Fibroblast of villous mesenchyme (primary cell): ENCODE results near the gene AAK1. TPM values are rescaled to one million over a fixed set of nuclear protein-coding genes. Genes with fewer than 3 reads are reported as not detected.

ENCODE experiments used
- DNase-seq: peaks from one replicate; pipeline ENCODE4 v3.0.0-alpha.2; 2010; ENCODE audit warnings: low read depth
- H3K4me3 ChIP-seq: 2 replicates; pipeline ENCODE4 v1.5.1; 2011; ENCODE audit warnings: low read depth, mild to moderate bottlenecking, low read length
- total RNA-seq: library from RNA; depleted of rRNA; stranded (reverse); fragments of >200 nt; gene quantifications from 2 replicates; pipeline ENCODE4 v1.2.3, GENCODE V29; 2012
- TF ChIP-seq, protein P1 (sequence below): IDR thresholded peaks from 2 replicates; pipeline ENCODE4 v1.5.1; 2012; ENCODE audit warnings: low read depth, mild to moderate bottlenecking, low read length; ENCODE audit not compliant: insufficient read depth

AAK1 gene
- total RNA-seq, 1 donor = 68.2 TPM

DNA sequence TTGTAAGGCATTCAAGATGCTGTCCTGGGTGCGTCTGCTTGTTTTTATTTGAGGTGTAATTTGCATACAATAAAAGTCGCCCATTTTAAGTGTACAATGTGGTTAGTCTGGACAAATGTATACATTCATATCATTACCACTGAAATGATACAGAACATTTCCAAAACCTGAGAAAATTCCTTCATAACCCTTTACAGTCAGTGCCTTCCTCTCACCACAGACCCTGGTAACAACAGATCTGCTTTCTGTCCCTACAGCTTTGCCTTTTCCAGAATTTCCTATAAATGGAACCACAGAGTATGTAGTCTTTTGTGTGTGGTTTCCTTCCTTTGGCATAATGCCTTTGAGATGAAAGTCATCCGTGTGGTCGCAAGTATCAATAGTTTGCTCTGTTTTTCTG is 160.5 kb downstream of the AAK1 start:
- TF ChIP-seq, protein P1, sequence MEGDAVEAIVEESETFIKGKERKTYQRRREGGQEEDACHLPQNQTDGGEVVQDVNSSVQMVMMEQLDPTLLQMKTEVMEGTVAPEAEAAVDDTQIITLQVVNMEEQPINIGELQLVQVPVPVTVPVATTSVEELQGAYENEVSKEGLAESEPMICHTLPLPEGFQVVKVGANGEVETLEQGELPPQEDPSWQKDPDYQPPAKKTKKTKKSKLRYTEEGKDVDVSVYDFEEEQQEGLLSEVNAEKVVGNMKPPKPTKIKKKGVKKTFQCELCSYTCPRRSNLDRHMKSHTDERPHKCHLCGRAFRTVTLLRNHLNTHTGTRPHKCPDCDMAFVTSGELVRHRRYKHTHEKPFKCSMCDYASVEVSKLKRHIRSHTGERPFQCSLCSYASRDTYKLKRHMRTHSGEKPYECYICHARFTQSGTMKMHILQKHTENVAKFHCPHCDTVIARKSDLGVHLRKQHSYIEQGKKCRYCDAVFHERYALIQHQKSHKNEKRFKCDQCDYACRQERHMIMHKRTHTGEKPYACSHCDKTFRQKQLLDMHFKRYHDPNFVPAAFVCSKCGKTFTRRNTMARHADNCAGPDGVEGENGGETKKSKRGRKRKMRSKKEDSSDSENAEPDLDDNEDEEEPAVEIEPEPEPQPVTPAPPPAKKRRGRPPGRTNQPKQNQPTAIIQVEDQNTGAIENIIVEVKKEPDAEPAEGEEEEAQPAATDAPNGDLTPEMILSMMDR = no peak
- H3K4me3 ChIP-seq = no peak overlapping the region
- no peak for DNase-seq

- H3K4me3 ChIP-seq = no peak overlapping the region
- no peak for DNase-seq
- TF ChIP-seq, protein P1 = no peak
Observed at GRCh38 chr2:69482471-69482870, 161.1 kb downstream of the AAK1 start.

DNA sequence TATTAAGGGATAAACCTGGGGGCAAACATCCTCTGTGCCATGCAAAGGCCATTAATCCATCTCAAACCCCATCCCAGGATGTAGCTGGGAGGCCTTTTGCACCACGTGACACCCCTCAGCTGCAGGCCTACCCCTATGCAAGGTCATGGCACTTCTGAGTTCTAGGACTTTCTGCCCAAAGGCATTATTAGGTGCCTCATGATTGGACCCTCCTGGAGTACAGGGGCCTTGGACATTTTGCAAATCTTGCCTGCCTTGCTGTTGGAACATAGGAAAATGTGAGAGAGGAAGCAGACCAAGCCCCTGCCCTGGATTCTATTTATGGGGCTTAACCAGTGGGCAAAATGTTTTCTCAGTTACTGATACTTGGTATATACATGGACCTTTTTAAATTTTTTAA is 162.1 kb downstream of the AAK1 start:
- TF ChIP-seq, protein P1 = no peak
- no peak for DNase-seq
- H3K4me3 ChIP-seq = no peak overlapping the region

- H3K4me3 ChIP-seq = no peak overlapping the region
- no peak for DNase-seq
- TF ChIP-seq, protein P1 = no peak
Observed at GRCh38 chr2:69477627-69478026, 165.9 kb downstream of the AAK1 start.

GRCh38 chr2:69474688-69475087 is 168.9 kb downstream of the AAK1 start:
- no peak for DNase-seq
- TF ChIP-seq, protein P1 = no peak
- no peak overlapping the region for H3K4me3 ChIP-seq

GRCh38 chr2:69471793-69472192 is 171.7 kb downstream of the AAK1 start:
- no peak overlapping the region for H3K4me3 ChIP-seq
- no peak for DNase-seq
- TF ChIP-seq, protein P1 = no peak

DNA sequence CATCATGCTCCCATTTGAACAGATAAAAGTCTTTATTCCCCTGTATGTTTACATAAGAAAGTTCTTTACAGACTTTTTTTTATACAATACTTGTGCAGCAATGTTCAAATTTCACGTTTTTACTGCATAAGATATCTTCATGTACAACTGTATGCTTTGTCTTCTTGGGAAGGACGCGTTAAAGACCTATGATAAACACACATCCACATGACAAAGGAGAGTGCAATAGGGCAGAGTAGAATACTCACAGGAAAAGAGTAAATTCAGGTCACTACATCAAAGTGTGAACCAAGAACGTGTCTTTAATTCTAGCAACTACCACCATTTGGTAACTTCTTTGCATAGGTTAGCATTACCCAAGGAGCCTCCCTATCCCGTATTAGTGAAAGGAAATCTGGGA is 172.6 kb downstream of the AAK1 start:
- no peak for DNase-seq
- no peak overlapping the region for H3K4me3 ChIP-seq
- TF ChIP-seq, protein P1 = no peak
